ENCODE measurements around the gene PEX11B. TPM values are rescaled to one million over a fixed set of nuclear protein-coding genes. Genes with fewer than 3 reads are reported as not detected.

The PEX11B gene
- total RNA-seq, 1 experiment from 2014 or later: 22.8 TPM

GRCh38 chr1:145871994-145872924 is 46.3 kb downstream of the PEX11B start:
- DNase-seq (ENCODE audit: low read depth): no peak

- no peak for DNase-seq (ENCODE audit: low read depth)
Measured at GRCh38 chr1:145868232-145868631, 50.3 kb downstream of the PEX11B start.

- no peak for DNase-seq (ENCODE audit: low read depth)
Measured at GRCh38 chr1:145863282-145864018, 55.1 kb downstream of the PEX11B start.

Other genes with a start within 250 kb of the PEX11B start
- gene PDZK1, start 211.3 kb downstream of the PEX11B start, total RNA-seq (2014; rRNA removed; shearing (Covaris generic)): 5.3 and 6.1 TPM in 2 replicates
- gene CD160, start 199.2 kb downstream of the PEX11B start, total RNA-seq (2014; rRNA removed; shearing (Covaris generic)): not detected in 2 replicates
- gene RNF115, start 94.6 kb downstream of the PEX11B start, total RNA-seq (2014; rRNA removed; shearing (Covaris generic)): 9.6 and 10.2 TPM in 2 replicates
- 33.9 and 37.2 TPM in 2 replicates for gene POLR3C, start 94.5 kb downstream of the PEX11B start, total RNA-seq (2014; rRNA removed; shearing (Covaris generic))
- 4.3 and 5.7 TPM in 2 replicates for gene NUDT17, start 73.1 kb downstream of the PEX11B start, total RNA-seq (2014; rRNA removed; shearing (Covaris generic))
- 13.3 and 16.3 TPM in 2 replicates for gene PIAS3, start 59.6 kb downstream of the PEX11B start, total RNA-seq (2014; rRNA removed; shearing (Covaris generic))
- gene ANKRD35, start 32.9 kb downstream of the PEX11B start, total RNA-seq (2014; rRNA removed; shearing (Covaris generic)): 0.12 TPM in 1 of 2 replicates, not detected in the other
- gene ITGA10, start 8.7 kb downstream of the PEX11B start, total RNA-seq (2014; rRNA removed; shearing (Covaris generic)): 0.78 and 1.6 TPM in 2 replicates
- gene RBM8A, start 8.8 kb upstream of the PEX11B start, total RNA-seq (2014; rRNA removed; shearing (Covaris generic)): 173 and 182 TPM in 2 replicates
- gene LIX1L, start 39.3 kb upstream of the PEX11B start, total RNA-seq (2014; rRNA removed; shearing (Covaris generic)): 29.7 and 31.3 TPM in 2 replicates
- gene ANKRD34A, start 45.9 kb upstream of the PEX11B start, total RNA-seq (2014; rRNA removed; shearing (Covaris generic)): 1.3 and 2.0 TPM in 2 replicates
- 16.5 and 17.1 TPM in 2 replicates for gene POLR3GL, start 46.0 kb upstream of the PEX11B start, total RNA-seq (2014; rRNA removed; shearing (Covaris generic))
- 18.0 and 21.3 TPM in 2 replicates for gene TXNIP, start 77.9 kb upstream of the PEX11B start, total RNA-seq (2014; rRNA removed; shearing (Covaris generic))
- gene HJV, start 103.0 kb upstream of the PEX11B start, total RNA-seq (2014; rRNA removed; shearing (Covaris generic)): 0.12 TPM in 1 of 2 replicates, not detected in the other
- 0.49 and 0.84 TPM in 2 replicates for gene NBPF10, start 226.1 kb upstream of the PEX11B start, total RNA-seq (2014; rRNA removed; shearing (Covaris generic))